ENCODE results near the gene COL4A4.
"Not testable (repeated sequence)": the region's sequence is repeated elsewhere in the genome, so short reads cannot be mapped to it uniquely, and the experiment has no call there.

Gene COL4A4

GRCh38 chr2:227163998-227164762 lies at the start of gene COL4A4, which contains the start of gene COL4A3:
Gene COL4A4, minus strand, starts transcription at chr2:227164205. Its CDS starts 16,722 bp downstream, at chr2:227147483.
Gene COL4A3, plus strand, starts transcription at chr2:227164624. Its CDS starts 103 bp downstream, at chr2:227164727.
- DNase-seq = no peak

DNA sequence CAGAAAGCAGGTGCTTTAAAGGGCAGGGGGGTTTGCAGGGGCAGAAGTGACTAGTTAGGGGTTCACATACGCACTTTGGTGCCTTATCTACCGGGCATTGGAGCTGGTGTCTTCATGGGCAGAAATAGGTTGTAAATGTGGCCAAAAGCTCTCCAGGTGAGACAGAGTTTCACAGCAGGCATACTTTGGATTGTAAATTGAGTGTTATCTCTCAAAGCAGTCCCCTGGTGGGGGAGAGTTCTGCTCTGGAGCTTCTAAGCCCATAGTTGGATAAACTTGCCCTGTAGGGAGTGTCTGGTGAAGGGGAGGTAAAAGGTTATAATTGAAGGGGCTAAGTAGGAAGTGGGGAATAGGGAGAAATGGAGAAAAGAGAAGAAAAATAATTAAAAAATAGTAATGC lies 43.6 kb upstream of the COL4A4 start:
- no peak for DNase-seq

GRCh38 chr2:227206406-227206805 lies 42.4 kb upstream of the COL4A4 start:
- DNase-seq = no peak

DNA sequence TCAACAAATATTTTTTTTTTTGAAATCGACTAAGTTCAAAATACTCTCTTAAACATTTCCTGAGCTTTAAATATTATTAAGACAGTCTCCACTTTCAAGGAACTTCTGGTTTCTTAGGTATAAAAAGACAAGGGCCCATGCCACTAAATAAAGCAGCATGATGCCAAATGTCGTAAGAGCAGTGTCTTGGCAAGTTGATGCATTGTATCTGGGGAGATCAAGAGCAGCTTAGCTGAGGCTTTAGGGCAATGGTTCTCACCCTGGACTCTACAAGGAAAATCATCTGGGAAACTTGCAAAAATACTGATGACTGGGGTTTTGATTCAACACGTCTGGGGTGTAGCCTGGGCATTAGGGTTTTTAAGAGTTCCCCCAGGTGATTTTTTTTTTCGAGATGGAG lies 41.7 kb upstream of the COL4A4 start:
- DNase-seq = no peak

DNA sequence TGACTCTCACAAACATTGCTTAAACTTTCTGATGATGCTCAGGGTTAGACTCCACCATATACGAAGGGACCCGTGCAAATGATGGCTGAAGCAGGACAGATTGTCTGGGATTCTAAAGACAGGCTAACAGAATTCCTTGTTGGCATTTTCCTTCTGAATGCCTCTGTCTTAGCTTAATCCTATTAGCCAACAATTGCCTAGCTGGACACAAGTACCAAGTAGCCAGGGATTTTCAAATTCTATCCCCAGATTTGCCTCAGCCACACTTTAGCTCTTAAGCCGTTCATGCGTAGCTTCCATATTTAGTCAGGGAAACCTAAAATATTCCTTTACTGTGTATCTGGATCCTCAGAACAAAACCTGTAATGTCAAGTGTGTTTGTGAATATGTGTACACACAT lies 40.4 kb upstream of the COL4A4 start:
- no peak for DNase-seq

- no peak for DNase-seq
Measured at GRCh38 chr2:227201771-227202170, 37.8 kb upstream of the COL4A4 start.

DNA sequence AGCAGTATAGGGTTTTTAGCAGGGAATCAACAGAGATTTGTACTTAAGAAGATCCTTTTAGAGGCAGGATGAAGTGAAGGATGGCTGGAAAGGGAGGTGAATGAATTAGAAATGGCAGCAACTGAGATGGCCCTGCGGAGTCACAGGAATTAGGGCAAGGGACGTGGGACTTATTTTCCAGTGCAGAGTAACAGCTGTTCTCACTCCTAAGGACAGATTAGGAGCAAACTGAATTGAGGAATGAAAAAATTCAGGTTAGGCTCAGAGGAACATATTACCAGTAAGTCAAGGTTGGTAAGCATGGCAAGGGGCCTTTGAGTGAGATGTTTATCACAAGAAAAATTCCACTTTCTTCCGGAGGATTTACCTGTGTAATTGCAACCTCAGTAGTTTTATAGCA lies 34.9 kb upstream of the COL4A4 start:
- no peak for DNase-seq

- no peak for DNase-seq
Measured at GRCh38 chr2:227194219-227194618, 30.2 kb upstream of the COL4A4 start.

- DNase-seq = no peak
Measured at GRCh38 chr2:227192491-227192890, 28.5 kb upstream of the COL4A4 start.

GRCh38 chr2:227191367-227191766 lies 27.4 kb upstream of the COL4A4 start:
- no peak for DNase-seq

DNA sequence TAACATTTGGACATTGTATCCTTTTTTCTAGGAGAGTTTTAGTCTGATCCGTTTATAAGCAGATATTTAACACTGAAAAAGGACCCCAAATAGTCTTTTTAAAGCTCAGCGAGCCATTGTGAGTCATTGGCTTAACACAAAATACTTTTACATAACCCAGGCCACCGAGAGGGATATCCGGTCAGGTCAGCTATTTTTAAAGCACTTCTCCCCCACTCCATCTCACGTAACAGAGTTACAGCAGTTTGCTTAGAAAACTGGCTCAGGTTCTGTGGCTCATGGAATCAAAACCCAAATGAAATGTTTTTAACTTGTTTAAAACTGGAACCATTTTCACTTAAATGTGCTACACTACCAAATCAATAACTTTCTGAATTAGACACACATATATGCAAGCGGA lies 24.3 kb upstream of the COL4A4 start:
- no peak for DNase-seq

DNA sequence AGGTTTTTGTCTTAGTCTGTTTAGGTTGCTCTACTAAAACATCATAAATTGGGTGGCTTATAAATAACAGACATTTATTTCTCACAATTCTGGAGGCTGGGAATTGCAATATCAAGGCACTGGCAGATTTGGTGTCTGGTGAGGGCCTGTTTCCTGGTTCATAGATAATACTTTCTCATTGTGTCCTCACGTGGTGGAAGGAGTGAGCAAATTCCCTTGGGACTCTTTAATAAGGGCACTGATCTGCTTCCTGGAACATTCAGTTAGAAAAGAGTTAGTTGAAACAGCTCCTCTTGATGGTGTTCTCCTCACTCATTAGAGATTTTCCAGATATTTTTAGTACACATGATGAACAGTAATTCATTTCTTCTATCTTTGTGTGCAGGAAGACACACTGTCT lies 22.7 kb upstream of the COL4A4 start:
- no peak for DNase-seq

DNA sequence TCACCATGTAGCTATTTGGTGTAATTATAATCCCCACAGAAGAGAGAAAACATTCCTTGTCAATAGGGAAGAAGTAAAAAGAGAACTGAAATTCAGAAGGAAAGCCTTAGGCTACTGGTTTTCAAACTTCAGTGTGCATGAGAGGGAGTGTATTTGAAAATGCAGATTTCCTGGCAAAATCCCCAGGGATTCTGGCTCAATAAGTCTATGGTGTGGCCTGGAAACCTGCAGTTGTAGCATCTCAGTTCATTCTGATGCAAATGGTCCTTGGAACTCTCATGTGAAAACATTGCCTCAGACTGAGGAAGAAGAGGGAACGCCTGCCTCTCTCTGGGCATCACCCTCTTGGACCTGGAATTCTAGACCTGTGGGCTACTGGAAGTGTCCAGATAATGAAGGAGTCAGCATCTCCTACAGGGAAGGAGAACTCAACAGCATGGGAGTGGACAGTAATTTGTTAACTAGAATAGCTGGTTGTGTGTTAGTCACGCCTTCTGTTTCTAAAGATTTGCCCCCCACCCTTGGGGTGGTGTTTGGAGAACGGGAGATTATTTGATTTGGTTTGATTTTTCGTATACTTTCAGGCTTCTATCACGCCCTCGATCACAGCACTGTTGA lies 21.7 kb upstream of the COL4A4 start:
- no peak for DNase-seq

GRCh38 chr2:227183657-227184367 lies 19.8 kb upstream of the COL4A4 start:
- no peak for DNase-seq

GRCh38 chr2:227182765-227183164 lies 18.8 kb upstream of the COL4A4 start:
- no peak for DNase-seq

GRCh38 chr2:227180770-227181169 lies 16.8 kb upstream of the COL4A4 start:
- DNase-seq = no peak

DNA sequence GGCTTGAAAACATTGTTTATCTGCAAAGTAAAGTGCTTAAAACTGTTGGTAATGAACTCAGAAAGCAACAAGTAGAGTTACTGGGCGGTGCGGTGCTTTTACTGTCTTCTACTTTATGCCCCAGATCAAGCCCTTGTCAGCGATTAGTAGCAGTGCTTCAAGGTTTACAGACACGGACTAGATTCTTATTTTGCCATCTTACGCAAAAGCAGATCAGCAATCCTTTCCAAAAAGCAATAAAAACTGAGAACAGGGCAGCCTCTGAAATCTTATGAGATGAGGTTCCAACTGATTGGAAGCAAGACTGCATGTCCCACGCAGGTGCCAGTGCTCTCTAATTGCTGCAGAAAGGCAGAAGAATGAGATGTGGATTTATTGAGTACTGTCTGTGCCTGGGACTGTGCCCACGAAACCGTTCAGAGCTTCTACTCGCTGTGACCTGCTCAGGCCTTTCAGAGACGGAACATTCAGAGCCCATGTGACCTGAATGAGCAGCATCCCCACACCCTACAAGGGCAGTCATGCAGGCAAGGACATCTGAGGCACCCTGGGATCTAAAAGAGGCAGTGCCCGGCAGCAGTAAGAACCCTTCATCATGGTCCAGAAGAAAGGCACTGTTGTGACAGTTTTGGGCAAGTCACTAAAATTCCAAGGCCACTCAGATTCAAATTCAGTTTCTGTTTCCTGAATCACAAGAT lies 16.1 kb upstream of the COL4A4 start:
- DNase-seq = no peak

DNA sequence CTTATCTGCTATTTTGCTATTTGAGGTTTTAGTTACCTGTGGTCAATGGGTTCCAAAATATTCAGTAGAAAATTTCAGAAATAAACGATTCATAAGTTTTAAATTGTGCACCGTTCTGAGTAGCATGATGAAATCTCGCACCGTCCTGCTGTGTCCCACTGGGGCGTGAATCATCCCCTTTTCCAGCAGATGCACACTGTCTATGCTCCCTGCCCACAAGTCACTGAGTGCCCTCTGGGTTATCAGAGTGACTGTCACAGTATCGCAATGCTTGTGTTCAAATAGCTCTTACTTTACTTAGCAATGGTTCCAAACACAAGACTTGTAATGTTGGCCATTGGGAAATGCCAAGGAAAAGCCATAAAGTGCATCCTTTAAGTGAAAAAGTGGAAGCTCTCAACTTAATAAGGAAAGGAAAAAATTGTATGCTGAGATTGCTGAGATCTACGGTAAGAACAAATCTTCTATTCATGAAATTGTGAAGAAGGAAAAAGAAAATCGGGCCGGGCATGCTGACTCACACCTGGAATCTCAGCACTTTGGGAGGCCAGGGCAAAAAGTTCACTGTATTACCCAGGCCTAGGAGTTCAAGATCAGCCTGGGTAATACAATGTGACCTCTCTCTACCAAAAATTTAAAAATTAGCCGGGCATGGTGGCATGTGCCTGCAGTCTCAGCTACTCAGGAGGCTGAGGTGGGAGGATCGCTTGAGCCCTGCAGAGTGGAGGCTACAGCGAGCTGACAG lies 13.8 kb upstream of the COL4A4 start:
- no peak for DNase-seq

DNA sequence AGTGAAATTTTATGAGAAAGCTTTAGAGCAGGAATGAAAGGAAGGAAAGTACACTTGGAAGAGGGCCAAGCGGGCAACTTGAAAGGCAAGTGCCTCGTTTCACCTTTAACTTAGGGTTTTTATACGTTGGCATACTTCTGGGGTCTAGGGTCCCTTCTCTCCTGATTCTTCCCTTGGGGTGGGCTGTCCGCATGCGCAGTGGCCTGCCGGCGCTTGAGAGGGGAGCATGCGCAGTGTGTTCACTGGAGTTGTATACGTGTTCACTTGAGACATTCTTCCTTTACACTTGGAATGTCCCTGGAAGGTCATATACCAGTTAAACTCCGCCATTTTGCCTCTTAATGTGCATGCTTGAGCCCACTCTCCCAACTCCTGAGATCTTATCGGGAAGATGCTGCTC lies 7.8 kb upstream of the COL4A4 start:
- DNase-seq = not testable (repeated sequence)

DNA sequence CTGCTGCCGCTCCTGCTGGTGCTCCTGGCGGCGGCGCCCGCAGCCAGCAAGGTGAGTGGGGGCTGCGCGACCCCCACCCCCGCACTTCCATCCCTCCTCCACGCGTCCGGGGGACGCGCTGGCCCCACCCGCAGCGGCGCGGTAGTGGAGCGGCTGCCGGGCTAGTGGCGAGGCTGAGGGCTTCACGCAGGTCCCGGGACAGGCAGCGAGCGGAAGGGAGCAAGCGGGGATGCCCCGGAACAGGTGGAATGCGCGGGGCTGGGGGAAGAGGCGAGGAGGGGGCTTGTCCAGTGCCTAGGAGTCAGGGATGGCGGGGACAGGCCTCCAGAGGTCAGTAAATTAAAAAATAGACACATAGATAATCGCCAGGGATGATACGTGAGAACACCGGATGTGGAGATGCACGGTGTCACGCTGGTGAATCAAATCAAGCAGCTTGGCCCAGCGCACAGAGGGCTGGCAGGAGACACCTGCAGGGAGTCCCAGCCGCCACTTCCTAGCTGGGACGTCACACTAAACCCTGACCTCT lies 822 bp upstream of the COL4A4 start:
- no peak for DNase-seq

- no peak for DNase-seq
Measured at GRCh38 chr2:227163485-227163997, 464 bp downstream of the COL4A4 start.

GRCh38 chr2:227161947-227162346 lies 2.1 kb downstream of the COL4A4 start:
- DNase-seq = no peak

Data from cerebellar nuclear complex (tissue), 1 donor.